HG03565 (cell line): ENCODE results near the gene PCYT1A.
A peak's percentile ranks its signal among the peaks of the same experiment; 100 is the strongest.
"Not testable (repeated sequence)": the region's sequence is repeated elsewhere in the genome, so short reads cannot be mapped to it uniquely, and the experiment has no call there.

ENCODE experiments used
- ATAC-seq: cut with Tn5 transposase; IDR thresholded peaks from one replicate; pipeline ENCODE4 v1.9.1; 2021; ENCODE audit warnings: mild to moderate bottlenecking, moderate library complexity; ENCODE audit not compliant: unreplicated experiment

The PCYT1A gene

DNA sequence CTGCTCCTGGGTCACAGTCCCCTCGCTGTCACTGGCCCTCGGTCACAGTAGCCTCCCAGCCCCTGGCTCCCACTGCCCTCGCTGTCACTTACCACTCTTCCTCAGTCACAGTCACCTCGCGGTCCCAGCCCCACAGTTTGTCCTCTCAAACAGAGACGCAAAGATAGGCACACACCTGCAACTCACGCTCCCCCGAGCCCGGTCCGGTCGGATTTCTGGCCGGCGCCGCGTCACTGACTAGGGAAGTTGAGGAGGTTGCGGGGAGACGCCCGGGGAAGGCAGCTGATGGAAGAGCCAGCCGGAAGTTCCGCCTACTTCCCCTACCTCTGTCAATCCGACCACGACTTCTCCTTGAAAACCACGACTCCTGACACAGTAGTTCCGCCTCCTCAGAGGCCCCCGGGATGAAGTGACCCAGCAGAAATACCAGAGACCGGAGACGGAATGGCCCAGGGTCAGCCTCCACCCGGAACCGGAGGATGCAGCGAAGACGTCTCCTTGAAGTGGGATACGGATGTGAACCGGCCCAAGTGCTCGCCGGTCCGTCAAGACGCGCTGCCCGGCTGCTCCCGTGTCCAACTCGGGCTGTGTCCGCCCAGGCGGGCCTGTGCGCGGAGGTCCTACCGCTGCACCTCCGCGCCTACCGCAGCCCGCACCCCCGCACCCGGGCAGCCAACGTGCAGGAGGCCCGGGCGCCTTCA is at the start of gene PCYT1A:
PCYT1A (minus strand) TSS at position 287 of the 701 bp plus-strand sequence. CDS start 17,195 bp downstream, outside the sequence.
- peak; percentile 69 for ATAC-seq

GRCh38 chr3:196336319-196337145 is 49.0 kb upstream of the PCYT1A start:
- no peak for ATAC-seq

- no peak for ATAC-seq
Measured at GRCh38 chr3:196335503-196335948, 48.0 kb upstream of the PCYT1A start.

- ATAC-seq = no peak
Measured at GRCh38 chr3:196334982-196335381, 47.5 kb upstream of the PCYT1A start.

DNA sequence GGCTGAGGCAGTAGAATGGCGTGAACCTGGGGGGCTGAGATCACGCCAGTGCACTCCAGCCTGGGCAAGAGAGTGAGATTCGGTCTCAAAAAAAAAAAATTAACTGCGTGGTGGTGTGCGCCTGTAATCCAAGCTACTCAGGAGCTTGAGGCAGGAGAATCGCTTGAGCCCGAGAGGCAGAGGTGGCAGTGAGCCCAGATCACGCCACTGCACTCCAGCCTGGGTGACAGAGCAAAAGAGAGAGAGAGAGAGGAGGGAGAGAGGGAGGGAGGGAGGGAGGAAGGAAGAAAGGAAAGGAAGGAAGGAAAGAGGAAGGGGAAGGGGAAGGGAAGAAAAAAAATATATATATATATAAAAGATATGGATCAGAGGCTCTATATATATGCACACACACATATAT is 44.6 kb upstream of the PCYT1A start:
- no peak for ATAC-seq

DNA sequence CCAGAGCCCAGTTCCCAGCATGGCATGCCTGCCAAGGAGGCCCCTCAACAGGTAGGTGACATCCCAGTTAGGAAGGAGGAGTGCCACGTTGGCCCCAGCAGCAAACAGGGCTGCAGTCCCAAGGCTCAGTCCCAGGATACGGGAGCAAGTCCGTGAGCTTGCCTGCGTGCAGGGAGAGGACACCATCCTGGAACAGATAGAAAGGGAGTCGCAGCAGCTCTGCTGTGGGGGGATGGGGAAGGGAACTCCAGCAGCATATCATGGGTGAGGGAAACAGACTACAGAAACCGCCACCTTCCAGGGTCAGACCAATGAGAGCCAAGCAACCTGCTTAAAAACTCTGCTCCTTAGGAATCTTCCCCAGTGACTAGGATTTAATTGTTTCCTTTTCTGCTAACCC is 39.9 kb upstream of the PCYT1A start:
- ATAC-seq = no peak

DNA sequence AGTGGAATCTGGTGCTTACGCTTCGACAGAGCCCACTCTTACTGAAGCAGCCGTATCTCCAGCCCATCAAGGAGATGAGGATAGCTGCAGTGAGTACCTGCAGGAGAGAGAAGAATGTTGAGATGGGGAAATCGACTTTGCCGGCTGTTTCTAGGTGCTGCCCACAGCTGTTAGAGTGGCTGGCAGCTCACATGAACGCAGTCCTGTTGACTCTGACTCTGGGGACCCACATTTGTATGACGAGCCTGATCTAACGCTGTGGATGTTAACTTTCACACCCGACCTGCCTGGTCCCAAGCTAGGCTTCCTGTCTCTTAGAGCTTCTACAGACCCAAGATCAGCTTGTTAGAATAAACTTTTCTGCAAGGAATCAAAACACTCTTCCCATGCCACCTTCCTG is 39.4 kb upstream of the PCYT1A start:
- ATAC-seq = no peak

DNA sequence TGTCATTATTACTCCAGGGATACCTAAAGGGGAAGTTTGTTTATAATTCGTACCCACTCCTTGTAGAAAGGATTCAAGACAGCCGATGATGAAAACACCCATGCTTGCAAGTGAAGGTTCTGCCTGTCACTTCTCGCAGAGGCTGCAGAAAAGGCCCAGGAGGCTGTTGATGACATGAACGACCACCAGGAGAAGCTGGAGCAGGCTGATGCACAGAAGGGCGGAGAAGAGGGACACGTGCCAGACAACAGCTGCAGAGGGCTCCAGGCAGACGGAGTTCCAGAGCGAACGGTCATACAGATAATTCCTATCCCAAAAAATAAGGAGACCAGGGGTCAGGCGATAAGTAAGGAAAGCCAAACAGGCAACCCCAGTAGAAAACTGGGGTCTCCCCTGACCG is 36.2 kb upstream of the PCYT1A start:
- no peak for ATAC-seq

DNA sequence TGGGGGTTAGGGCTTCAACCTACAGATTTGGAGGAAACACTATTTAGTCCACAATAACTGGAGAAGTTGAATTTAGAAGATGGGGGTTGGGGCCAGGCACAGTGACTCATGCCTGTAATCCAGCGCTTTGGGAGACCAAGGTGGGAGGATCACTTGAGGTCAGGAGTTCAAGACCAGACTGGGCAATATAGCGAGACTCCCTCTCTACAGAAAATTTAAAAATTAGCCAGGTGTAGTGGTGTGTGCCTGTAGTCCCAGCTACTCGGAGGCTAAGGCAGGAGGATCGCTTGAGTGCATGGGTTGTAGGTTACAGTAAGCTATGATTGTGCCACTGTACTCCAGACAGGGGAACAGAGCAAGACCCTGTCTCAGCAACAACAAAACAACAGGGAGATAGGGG is 35.5 kb upstream of the PCYT1A start:
- no peak for ATAC-seq

GRCh38 chr3:196321162-196321561 is 33.6 kb upstream of the PCYT1A start:
- no peak for ATAC-seq

DNA sequence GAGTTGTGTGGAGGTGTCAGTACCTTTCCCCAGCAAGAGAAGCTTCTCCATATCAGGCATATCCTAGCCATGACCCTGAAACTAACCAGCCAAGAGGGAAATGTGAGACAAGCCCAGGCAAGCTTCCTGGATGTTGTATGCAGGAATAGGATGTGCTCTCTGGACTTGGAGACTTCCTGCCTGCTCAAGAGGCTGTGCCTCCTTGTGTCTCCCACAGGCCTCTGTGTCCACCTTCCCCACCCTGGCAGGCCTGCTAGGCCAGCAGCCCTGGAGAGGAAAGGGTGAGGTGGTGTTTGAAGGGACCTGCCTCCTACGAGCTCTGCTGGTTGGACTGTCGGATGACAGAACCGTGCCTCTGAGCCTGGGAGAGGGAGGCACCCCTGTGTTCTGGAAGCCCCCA is 32.6 kb upstream of the PCYT1A start:
- no peak for ATAC-seq

GRCh38 chr3:196317687-196318467 is 30.4 kb upstream of the PCYT1A start, which contains the start of gene DYNLT2B:
DYNLT2B (minus strand) TSS chr3:196318240; CDS start chr3:196318152, 88 bp downstream.
- peak; percentile 79 for ATAC-seq

GRCh38 chr3:196316799-196317686 is 29.5 kb upstream of the PCYT1A start:
- ATAC-seq = not testable (repeated sequence)

DNA sequence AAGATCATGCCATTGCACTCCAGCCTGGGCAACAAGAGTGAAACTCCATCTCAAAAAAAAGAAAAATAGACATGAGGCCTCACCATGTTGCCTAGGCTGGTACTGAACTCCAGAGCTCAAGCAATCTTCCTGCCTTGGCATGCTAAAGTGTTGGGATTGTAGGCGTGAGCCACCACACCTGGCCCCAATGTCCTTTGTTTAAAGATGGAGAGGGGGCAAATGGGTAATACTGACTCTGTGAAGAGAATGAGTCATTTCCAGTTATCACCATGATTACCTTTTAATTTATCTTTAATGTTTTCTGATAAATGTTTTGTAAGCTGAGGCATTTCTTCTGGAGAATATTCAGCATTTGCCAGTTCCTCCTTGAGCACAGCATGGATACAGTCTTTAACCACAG is 28.3 kb upstream of the PCYT1A start:
- no peak for ATAC-seq

DNA sequence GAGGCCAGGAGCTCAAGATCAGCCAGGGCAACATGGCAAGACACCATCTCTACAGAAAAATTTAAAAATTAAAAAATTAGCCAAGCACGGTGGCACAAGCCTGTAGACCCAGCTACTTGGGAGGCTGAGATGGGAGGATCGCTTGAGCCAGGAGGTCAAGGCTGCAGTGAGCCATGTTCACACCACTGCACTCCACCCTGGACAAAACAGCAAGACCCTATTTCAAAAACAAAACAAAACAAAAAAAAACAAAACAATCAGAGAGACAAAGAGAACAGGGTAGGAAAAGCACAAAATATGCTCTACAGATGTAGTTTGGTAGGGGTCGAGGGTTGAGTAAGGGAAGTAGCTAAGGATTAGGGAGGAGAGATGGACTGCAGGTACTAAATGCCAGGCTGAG is 27.1 kb upstream of the PCYT1A start:
- no peak for ATAC-seq

DNA sequence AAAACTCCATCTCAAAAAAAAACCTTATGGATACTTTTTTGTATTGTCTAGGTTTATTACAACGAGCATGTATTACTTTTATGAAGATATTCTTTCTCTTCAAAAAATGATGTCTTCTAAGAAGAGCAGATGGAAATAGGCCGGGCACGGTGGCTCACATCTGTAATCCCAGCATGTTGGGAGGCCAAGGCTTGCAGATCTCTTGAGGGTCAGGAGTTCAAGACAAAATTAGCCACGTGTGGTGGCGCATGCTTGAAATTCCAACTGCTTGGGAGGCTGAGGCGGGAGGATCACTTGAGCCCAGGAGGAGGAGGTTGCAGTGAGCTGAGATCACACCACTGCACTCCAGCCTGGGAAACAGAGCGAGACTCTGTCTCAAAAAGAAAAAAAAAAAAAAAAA is 26.6 kb upstream of the PCYT1A start:
- not testable (repeated sequence) for ATAC-seq

GRCh38 chr3:196302960-196303359 is 15.4 kb upstream of the PCYT1A start:
- ATAC-seq = not testable (repeated sequence)

DNA sequence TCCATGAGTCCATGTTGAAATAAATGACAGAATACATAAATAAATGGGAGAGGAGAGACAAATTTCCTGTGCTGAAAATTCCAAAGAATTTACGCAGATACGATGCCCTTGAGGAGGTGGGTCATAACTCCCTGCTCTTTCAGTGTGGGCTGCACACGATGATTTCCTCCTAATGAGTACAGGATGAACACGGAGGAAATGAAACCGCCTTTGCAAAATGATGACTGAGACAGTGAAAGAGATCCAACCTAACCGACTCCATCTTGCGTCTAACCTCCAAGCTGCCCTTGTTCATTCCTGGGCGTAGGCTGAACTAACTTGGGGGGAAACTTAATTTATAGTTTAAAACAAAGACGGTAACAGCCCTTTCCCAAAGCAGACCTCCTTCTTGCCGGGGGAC is 15.0 kb upstream of the PCYT1A start:
- not testable (repeated sequence) for ATAC-seq

- ATAC-seq = no peak
Measured at GRCh38 chr3:196298521-196298920, 11.0 kb upstream of the PCYT1A start.

DNA sequence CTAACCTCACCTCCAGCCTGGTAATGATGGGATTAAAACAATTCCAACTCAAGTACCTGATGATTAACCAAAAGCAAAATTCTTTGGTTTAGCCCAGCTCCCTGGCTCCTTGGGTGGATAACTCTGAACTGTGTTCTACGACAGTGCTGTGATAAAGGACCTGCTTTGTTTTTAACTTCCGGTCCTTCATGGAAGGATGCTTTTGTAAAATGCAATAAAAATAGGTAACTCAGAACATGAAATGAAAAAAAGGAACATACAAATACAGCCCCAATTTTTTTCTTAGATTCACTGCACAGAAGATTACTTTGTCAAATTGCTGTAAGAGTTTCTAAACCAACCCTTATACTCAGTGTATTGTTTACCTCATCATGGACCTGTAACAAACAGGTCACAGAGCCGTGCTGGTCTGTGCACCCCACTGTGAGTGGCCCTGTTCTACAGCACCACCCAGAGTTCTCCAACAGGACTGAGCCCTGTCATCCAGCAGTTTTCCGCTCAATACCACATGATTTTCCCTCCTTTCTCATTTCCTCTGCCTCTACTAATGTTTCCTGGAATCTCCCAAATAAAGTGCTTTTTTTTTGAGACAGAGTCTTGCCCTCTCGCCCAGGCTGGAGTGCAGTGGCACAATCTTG is 4.9 kb upstream of the PCYT1A start:
- ATAC-seq = no peak
